GM21529 (cell line): Measurements from ENCODE around the gene RNASE13.

Source experiments
- ATAC-seq: cut with Tn5 transposase; IDR thresholded peaks from one replicate; pipeline ENCODE4 v1.9.1; 2021; ENCODE audit not compliant: unreplicated experiment

The RNASE13 gene

DNA sequence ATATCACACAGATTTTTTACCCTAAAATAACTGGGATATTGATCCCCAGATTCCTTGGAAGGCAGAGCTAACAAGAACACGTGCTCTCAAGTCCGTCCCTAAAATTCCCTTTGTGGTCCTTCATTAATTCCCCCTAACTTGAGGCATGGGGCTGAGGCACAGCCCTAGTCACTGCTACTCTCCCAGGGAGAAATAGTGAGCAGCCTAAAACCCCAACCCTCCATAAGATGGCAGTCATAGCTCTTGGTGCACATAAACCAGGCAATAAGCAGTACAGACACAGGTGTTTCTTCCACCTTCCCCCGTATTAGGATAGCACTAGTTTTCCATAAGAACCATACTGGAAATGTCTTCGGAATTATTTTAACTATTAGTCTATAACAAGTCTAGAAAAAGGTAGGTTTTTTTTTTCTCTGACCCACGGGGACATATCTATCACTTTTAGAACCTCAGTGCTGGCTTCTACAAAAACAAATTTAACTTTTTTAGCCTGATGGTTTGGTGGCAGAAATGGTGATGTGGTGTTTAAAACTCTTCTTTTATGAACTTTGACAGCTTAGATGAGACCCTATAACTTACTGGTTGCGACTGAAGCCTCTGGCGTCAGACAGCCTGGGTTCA is 32.4 kb upstream of the RNASE13 start:
- ATAC-seq = no peak

DNA sequence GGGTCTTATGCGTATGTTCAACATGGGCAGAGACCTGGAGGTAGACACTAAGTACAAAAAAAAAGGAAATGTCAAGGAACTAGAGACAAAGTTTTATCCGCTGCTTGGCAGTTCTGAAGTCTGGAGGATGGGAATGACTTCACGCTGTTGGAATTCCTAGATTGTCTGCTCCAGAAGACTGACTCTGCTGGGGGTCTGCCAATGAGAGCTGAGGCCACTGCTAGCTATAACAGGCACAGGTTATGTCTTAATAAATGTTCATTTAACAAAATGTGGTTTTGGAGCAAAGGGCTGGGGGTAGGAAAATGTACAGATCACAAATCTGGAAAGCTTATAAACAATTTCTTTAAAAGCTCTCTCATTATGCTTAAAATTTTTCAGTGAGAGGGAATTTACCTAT is 28.9 kb upstream of the RNASE13 start:
- ATAC-seq = no peak

DNA sequence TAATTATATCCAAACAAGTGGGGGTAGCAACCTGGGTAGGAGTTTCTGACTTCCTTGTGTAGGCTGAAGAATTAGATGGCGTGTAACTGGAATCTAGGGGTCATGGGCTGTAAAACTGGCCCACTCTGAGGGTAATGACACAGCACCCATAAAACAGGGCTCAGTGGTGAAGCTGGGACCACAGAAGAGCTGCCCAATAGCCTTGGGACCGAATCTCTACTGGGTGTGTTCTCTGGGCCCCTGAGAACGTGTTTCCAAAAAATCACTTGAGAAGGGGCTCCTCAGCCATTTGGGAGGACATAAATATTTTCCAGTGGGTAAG is 26.7 kb upstream of the RNASE13 start:
- no peak for ATAC-seq

DNA sequence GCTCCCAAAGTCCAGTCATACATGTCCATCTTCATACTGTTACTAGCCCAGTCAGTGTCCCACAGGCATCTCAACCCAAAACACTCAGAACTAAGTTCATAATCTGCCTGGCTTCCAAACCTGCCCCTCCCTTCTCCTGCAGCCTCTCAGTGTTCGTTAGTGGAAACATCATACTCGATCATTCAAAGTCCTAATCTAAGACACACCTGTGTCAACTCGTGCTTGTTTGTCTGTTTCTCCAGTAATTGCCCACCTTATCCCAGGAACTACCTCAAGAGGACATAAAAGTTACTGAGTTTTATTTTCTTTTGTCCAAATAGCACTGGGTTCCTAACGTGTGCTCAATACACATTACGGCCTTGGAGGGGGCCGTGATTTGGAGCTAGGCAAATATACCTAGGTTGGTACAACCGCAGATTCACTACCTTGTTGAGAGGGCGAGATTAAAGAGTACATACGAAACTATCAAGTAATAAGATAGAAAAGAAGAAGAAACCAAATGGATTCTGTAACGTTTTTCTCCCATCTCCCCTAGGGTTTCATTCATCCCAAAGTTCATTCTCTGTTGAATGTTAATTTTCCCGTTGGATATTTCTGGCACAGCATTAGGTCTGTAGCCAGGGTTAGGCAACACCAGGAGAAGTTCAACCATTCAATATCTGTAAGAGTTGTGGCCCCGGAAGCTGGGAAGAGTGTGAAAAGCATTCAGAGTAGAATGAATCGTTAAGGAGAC is 26.2 kb upstream of the RNASE13 start:
- no peak for ATAC-seq

DNA sequence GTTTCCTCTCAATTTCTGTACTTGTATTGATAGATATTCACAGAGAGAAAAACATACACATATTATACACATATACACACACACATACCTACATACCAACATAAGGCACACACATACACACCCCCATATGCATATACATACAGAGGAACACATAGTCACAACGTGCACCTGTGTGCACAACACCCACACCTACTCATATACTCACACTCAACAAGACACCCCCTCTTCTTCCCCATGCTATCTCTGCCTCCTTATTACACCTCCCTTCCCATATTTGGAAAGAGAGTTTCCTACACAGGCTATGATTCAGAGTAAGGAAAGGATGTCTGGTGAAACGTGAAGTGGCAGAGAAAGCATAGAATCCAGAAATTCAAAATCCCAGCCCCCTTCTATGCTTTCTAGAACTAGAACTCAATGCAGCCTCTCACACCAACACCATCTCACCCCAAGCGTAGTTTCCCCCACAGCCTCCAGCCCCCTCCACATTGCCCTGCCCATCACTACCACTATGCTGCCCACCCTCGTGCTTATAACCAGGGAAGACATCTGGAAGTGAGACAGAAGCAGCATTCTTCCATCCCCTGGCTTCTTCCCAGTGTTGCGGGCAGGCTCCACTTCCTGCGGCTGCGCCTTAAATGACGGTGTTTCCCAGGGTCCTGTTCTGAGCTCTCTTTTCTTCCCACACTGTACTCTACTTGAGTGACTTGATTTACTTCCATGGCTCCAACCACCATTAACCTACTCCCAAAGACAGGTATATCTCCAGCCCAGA is 25.4 kb upstream of the RNASE13 start:
- ATAC-seq = no peak

DNA sequence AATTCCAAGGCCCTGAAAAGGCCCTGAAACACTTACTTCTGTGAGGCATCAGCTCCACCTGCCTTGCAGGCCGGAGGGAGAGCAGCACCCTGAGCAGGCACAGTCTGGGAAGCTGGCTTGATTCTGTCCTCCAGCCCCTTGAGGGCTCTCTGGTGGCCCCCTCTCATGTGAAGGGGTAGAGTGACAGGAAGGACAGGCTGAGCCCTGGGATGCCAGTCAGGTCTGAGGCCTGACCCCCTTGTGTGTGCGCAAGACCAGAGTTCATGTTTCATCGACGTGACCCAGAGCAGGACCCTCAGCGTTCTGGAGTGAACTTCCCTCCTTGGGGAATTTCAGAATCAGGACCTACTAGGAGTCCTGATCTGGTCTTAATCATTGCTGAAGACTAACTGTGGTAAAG is 24.3 kb upstream of the RNASE13 start:
- no peak for ATAC-seq

DNA sequence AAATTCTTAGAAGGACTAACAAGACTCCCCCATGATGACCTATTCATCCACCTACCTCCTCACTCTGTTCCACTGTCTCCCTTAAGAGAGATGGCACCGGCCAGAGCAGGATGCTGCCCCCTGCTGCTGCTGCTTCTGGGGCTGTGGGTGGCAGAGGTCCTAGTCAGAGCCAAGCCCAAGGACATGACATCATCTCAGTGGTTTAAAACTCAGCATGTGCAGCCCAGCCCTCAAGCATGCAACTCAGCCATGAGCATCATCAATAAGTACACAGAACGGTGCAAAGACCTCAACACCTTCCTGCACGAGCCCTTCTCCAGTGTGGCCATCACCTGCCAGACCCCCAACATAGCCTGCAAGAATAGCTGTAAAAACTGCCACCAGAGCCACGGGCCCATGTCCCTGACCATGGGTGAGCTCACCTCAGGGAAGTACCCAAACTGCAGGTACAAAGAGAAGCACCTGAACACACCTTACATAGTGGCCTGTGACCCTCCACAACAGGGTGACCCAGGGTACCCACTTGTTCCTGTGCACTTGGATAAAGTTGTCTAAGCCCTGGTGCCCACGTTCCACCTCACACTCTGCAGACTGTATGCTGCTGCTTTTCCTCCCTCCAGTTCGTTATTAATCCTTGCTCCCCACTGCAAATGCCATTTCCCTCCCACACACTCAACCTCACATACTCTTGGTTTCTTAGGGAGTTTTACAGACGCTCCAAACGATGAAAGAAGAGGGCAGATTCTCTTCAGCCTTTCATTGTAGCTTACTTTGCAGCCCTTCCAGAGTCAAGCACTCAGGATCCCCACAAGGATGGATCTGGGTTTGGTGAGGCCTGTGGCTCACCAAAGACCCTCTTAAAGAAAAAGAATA is 23.4 kb upstream of the RNASE13 start, which contains the start of gene RNASE8:
Gene RNASE8, plus strand, starts transcription at position 20 of the 873 bp plus-strand sequence. Its CDS starts 71 bp downstream, at position 91.
- ATAC-seq = no peak

DNA sequence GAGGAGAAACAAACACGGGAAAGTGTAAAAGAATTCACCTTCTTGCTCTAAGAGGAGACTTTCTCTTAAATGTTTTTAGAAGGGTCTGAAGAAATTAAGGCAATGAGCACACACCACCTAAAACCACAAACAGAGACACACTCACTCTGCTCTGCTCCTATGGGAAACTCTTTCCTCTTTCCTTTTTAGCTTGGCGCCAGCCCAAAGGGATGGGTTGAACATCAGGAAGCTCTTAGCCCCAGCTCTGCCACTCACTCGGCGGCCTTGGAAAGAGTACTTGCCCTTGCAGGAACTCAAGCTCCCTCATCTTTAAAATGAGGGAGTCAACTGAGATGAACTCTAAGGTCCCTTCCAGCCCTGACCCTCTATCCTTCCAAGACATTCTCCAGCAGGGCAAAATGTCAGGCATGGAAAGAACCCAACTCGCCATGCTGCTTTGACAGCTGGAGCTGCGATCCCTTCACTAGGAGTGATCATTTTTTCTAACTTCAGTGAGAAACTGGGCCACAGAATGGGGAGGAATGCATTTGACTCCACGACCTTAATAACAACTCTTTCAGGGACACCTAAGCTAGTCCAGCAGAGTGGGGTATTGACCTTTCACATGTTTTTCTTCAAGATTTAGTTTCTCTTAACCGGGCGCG is 22.0 kb upstream of the RNASE13 start:
- ATAC-seq = no peak

DNA sequence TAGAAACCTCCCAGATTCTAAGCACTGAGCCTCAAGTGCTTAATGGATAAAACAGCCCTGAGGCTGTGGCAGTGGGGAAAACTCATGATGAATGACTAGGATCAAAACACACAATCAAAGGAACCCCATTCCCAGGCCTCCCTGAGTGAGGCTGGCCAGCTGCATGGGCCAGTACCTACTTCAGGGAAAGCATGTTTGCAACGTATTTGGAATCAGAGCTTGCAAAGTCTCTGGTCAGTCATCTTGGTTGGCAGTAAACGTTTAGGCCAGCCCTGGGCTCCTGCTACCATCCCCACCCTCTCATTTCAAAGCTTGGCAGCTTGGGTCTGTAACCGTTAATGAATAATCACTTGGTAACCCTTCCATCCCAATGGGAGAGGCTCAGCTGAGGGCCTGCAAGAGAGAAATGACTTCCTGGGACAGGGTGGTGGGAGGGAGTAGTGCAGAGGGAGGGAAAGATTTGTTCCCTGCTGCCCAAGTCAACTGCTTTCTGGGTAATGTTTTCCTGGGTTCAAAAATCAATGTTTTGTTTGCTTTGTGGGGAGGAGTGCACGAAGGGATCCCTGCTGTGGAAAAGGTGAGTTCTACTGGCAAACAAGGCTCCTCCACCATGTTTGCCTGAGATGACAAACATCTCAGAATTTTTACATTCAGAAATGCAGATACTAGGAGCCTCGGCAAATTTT is 21.0 kb upstream of the RNASE13 start:
- ATAC-seq = no peak

DNA sequence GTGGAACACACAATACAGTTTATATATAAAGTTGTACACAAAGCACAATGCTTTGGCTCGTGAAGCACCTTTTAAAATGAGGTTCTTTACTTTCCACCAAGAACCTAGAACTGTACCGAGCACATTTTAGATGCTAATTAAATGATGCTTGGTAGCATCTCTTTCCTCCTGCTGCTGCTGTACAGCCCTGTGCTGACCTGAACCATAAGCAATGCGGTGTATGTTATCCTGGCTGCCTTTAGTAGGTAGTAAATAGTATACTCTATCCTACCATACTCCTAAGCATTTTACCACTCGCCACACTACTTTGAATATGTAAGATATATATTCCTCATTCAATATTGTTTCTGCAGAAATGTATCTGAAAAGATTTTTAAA is 20.1 kb upstream of the RNASE13 start:
- no peak for ATAC-seq

DNA sequence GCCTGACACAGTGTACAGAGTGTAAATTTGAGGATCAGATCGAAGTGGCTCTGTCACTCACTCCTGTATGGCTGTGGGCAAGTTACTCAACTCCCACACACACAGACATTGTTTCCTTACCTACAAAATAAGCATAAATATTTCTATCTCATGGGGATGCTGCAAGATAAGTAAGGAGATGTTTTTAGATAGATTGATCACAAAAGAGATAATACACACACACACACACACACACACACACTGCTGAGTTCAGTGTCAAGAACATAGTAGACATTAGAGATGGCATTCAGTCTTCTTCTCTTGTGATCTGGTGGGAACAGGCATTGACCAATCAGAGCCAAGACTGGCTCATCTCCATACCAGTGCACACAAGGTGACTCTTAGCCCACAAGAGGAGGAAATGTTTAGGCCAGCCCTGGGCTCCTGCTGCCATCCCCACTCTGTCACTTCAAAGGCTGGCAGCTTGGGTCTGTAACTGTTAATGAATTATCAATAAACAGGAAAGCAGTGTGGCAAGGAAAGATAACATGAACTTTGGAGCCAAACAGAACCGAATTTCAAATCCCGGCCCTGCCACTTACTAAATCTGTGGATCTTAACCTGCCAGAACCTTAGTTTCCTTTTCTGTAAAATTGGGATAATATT is 19.6 kb upstream of the RNASE13 start:
- no peak for ATAC-seq

DNA sequence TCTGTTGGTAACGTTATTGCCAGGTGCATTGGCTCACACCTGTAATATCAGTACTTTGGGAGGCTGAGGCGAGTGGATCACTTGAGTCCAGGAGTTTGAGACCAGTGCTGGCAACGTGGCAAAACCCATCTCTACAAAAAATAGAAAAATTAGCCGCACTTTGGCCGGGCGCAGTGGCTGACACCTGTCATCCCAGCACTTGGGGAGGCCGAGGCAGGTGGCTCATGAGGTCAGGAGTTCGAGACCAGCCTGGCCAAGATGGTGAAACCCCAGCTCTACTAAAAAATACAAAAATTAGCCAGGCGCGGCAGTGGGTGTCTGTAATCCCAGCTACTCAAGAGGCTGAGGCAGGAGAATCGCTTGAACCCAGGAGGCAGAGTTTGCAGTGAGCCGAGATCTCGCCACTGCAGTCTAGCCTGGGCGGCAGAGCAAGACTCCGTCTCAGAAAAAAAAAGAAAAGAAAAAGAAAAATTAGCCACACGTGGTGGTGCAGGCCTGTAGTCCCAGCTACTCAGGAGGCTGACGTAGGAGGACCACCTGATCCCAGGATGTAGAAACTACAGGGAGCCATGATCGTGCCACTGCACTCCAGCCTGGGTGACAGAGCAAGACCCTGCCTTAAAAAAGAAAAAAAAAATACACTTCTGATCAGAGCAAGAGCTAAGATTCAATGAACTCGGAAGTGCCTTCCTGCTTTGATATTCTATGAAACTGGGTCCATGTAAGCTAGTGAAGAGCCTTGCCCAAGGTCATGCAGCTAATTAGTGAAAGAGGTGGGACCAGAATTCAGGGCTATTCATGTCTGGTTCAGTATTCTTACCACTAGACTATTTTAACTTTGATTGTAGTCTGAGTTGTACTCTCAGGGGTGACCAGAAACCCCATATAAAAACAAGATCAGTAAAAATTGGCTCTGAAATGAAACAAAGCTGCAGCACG is 18.8 kb upstream of the RNASE13 start:
- no peak for ATAC-seq

DNA sequence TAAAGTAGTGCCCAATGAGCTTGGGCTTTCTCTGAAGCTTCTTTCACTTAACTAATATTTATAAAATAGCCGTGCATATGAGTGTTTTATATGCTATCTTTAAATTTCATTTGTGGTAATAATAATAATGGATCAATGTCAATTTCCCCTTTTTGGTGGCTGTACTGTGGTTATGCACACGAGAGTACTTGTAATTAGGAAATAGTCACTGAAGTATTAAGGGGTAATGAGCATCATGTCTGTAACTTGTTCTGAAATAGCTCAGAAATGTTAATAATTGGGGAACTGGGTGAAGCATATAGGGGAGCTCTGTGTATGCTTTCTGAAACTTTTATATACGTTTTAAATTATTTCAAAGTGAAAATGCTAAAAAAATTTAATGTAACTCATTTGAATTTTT is 16.0 kb upstream of the RNASE13 start:
- no peak for ATAC-seq

DNA sequence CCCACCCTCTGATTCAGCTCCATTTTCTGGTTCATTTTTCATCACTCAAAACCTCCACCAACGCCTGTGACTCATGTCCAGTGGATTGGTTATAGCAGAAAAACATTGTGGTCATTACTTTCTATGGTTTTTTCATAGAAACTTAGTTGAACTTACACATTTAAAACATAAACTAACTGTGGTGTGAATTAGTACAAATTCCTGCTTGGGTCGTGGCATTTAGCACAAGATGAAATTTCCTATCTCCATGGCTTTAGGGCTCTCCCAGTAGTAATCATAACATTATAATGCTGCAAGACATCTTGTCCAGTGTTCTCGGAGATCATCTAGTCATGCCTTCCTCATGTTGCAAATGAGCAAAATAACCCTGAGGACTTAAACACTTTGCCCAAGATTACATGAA is 14.7 kb upstream of the RNASE13 start:
- ATAC-seq = no peak

DNA sequence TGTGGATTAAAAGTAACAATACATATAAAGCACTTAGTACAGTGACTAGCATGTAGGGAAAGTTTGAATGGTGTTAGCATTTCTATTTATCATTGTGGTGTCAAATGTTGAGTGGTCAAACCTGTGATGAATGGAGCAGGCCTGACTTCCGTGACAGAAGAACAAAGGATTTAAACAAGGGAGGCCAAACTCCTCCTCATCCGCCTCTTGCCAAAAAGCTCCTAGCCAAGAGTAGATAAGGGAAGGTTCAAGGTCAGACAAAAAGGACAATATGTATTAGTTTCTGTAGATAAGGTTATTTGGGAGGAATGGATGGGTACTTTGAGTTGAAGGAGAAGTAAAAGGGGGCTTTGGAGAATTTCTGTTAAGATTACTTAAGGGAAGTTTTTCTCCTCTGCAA is 14.0 kb upstream of the RNASE13 start:
- ATAC-seq = no peak

DNA sequence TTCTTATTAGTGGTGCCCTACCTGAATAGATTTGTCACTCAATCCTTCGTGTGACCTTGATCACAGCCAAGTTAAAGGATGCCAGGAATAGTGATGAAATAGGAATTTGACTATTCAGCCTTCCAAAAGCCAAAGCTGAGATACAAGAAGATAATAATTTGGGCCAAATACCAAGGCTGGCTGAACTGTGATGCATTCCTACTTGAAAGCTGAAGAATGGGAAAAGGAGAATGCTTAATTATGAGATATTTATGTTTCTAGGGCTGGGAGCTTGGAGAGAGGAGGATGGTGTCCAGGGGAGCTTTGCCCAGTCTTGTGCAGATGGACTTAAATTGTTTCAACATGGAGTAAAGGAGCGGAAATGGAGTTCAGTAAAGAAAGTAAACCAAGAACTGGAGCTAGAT is 12.8 kb upstream of the RNASE13 start:
- no peak for ATAC-seq

DNA sequence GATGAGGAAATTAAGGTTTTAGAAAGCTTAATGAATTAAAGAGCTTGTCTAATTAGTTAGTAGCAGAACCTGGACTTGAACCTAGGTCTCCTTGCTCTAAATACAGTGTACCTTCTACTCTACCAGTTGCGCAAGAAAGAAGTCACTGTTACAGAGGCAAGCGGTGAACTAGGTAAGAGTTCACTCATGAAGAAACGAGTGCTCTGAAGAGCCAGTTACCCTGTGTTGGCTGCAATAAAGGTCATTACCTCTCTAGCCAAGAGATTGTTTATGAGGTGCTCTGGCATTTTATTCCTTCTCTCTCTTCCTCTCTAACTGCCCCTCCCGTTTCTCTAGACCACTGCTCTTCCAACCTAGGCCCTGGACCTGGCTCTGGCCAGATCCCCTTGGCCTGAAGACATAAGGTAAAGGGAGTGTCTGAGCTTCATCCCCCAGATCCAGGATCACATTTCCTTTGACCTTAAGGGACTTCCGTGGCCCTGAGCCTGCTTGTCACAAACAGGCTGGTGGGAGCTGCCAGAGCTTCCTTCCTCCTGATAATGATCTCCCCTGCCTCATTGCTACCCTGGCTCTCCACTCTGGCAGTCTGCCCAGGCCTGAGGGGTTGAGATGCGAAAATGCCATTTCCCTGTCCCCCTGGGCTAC is 9.5 kb upstream of the RNASE13 start:
- no peak for ATAC-seq

DNA sequence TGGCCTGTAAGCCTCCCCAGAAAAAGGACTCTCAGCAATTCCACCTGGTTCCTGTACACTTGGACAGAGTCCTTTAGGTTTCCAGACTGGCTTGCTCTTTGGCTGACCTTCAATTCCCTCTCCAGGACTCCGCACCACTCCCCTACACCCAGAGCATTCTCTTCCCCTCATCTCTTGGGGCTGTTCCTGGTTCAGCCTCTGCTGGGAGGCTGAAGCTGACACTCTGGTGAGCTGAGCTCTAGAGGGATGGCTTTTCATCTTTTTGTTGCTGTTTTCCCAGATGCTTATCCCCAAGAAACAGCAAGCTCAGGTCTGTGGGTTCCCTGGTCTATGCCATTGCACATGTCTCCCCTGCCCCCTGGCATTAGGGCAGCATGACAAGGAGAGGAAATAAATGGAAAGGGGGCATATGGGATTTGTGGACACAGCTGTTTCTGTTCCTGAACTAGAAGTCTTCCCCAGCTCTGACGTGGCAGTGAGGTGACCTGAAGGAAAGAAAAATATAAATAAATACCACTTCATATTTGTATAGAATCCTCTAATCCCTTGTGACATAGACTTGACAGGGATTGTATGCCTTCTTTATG is 8.9 kb upstream of the RNASE13 start:
- ATAC-seq = no peak
